Epithelial cell of prostate (primary cell): ENCODE data around the gene MMEL1.
"Not testable (repeated sequence)": the region's sequence is repeated elsewhere in the genome, so short reads cannot be mapped to it uniquely, and the experiment has no call there.

Source experiments
- DNase-seq: peaks from one replicate; pipeline ENCODE4 v3.0.0-alpha.2; 2011; ENCODE audit warnings: low read depth, low spot score
- H3K27ac ChIP-seq: fragments of 450-650 bp; 2 replicates; pipeline ENCODE4 v1.5.1; 2017; ENCODE audit warnings: mild to moderate bottlenecking

MMEL1 gene, protein sequence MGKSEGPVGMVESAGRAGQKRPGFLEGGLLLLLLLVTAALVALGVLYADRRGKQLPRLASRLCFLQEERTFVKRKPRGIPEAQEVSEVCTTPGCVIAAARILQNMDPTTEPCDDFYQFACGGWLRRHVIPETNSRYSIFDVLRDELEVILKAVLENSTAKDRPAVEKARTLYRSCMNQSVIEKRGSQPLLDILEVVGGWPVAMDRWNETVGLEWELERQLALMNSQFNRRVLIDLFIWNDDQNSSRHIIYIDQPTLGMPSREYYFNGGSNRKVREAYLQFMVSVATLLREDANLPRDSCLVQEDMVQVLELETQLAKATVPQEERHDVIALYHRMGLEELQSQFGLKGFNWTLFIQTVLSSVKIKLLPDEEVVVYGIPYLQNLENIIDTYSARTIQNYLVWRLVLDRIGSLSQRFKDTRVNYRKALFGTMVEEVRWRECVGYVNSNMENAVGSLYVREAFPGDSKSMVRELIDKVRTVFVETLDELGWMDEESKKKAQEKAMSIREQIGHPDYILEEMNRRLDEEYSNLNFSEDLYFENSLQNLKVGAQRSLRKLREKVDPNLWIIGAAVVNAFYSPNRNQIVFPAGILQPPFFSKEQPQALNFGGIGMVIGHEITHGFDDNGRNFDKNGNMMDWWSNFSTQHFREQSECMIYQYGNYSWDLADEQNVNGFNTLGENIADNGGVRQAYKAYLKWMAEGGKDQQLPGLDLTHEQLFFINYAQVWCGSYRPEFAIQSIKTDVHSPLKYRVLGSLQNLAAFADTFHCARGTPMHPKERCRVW

DNA sequence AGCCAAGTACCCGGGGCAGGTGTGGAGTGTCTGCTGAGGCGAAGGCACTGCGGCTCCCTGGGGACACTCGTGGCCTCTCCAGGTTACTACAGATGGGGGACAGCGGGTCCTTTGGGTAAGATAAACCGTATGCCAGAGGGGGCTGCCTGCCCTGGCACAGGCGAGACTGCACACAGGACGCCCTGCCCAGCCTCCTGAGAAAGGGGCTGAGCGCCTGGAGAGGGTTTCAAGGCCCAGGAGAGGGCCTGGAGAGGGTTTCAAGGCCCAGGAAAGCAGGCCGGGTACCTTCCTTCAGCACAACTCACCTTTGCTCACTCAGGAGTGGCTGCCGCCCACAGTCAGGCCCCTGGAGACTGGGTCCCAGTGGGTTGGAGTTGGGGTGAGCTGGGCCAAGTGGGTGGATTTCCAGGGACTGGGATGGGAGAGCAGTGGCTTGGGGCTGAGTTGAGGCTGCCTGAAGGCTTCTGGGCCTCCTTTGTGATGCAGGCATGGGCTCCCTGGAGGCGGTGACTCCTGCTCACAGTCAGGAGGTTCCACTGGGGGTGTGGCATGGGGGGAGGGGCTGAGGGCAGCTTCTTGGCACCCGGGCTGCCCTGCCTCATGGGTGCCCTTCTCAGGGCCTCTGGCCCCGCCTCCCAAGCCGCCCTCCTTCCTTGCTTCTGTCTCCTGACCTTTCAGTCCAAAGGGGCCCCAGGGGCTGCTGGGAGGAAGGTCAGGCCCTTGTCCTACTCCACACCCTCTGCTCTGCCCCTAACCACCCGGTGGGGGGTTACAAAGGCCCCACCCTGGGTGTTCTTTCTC, at the start of gene MMEL1:
Gene MMEL1 (minus strand): TSS at position 456 of the 801 bp plus-strand sequence. CDS start 3,532 bp downstream, outside the sequence.
- no peak for DNase-seq
- no peak within 1 kb of the TSS for H3K27ac ChIP-seq

DNA sequence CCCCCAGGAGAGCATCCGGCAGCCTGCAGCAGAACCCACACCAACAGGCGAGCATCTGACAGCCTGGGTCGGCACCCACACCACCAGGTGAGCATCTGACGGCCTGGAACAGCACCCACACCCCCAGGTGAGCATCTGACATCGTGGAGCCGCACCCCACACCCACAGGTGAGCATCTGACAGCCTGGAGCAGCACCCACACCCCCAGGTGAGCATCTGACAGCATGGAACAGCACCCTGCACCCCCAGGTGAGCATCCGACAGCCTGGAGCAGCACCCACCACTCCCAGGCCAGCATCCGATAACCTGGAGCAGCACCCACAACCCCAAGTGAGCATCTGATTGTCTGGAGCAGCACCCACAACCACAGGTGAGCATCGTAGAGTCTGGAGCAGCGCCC, 43.9 kb upstream of the MMEL1 start:
- not testable (repeated sequence) for DNase-seq, H3K27ac ChIP-seq

DNA sequence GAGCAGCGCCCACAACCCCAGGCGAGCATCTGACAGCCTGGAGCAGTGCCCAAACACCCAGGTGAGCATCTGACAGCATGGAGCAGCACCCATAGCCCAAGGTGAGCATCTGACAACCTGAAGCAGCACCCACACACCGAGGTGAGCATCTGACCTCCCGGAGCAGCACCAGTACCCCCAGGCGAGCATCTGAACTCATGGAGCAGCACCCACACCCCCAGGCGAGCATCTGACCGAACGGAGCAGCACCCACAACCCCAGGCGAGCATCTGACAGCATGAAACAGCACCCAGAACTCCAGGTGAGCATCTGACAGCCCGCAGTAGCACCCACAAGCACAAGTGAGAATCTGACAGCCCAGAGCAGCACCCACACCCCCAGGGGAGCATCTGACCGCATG, 38.8 kb upstream of the MMEL1 start:
- DNase-seq, H3K27ac ChIP-seq: not testable (repeated sequence)

DNA sequence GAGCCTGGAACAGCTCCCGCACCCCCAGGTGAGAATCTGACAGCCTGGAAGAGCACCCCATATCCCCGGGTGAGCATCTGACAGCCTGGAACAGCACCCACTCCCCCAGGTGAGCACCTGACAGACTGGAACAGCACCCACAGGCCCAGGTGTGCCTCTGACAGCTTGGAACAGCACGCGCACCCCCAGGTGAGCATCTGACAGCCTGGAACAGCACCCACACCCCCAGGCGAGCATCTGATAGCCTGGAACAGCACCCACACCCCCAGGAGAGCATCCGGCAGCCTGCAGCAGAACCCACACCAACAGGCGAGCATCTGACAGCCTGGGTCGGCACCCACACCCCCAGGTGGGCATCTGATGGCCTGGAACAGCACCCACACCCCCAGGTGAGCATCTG, 27.0 kb upstream of the MMEL1 start:
- DNase-seq, H3K27ac ChIP-seq: not testable (repeated sequence)

GRCh38 chr1:2657909-2658308, 25.1 kb upstream of the MMEL1 start:
- DNase-seq, result not testable (repeated sequence)

DNA sequence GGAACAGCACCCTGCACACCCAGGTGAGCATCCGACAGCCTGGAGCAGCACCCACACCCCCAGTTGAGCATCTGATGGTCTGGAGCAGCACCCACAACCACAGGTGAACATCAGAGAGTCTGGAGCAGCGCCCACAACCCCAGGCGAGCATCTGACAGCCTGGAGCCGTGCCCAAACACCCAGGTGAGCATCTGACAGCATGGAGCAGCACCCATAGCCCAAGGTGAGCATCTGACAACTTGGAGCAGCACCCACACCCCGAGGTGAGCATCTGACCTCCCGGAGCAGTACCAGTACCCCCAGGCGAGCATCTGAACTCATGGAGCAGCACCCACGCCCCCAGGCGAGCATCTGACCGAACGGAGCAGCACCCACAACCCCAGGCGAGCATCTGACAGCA, 24.3 kb upstream of the MMEL1 start:
- not testable (repeated sequence) for H3K27ac ChIP-seq, DNase-seq

More at GRCh38 chr1:2657909-2658308, 25.1 kb upstream of the MMEL1 start:
- not testable (repeated sequence) for H3K27ac ChIP-seq

DNA sequence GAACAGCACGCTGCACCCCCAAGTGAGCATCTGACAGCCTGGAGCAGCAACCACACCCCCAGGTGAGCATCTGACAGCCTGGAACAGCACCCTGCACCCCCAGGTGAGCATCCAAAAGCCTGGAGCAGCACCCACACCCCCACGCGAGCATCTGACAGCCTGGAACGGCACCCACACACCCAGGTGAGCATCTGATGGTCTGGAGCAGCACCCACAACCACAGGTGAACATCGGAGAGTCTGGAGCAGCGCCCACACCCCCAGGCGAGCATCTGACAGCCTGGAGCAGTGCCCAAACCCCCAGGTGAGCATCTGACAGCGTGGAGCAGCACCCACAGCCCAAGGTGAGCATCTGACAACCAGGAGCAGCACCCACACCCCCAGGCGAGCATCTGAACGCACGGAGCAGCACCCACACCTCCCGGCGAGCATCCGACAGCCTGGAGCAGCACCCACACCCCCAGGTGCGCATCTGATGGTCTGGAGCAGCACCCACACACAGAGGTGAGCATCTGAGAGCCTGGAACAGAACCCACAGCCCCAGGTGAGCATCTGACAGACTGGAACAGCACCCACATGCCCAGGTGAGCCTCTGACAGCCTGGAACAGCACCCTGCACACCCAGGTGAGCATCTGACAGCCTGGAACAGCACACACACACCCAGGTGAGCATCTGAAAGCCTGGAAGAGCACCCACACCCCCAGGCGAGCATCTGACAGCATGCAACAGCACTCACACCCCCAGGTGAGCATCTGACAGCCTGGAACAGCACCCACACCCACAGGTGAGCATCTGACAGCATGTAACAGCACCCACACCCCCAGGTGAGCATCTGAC, 23.0 kb upstream of the MMEL1 start:
- DNase-seq, H3K27ac ChIP-seq: not testable (repeated sequence)

DNA sequence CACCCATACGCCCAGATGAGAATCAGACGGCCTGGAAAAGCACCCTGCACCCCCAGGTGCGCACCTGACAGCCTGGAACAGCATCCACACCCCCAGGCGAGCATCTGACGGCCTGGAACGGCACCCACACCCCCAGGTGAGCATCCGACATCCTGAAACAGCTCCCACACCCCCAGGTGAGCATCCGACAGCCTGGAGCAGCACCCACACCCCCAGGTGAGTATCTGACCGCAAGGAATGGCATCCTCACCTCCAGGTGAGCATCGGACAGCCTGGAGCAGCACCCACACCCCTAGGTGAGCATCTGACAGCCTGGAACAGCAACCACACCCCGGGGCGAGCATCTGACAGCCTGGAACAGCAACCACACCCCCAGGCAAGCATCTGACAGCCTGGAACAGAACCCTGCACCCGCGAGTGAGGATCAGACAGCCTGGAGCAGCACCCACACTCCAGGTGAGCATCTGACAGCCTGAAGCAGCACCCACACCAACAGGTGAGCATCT, 21.7 kb upstream of the MMEL1 start:
- not testable (repeated sequence) for DNase-seq, H3K27ac ChIP-seq

- DNase-seq, result not testable (repeated sequence)
Observed at GRCh38 chr1:2653741-2654442, 21.1 kb upstream of the MMEL1 start.

DNA sequence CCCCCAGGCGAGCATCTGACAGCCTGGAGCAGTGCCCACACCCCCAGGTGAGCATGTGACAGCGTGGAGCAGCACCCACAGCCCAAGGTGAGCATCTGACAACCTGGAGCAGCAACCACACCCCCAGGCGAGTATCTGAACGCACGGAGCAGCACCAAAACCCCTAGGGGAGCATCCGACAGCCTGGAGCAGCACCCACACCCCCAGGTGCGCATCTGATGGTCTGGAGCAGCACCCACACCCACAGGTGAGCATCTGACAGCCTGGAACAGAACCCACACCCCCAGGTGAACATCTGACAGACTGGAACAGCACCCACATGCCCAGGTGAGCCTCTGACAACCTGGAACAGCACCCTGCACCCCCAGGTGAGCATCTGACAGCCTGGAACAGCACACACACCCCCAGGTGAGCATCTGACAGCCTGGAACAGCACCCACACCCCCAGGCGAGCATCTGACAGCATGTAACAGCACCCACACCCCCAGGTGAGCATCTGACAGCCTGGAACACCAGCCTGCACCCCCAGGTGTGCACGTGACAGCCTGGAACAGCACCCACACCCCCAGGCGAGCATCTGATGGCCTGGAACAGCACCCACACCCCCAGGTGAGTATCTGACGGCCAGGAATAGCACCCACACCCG, 20.2 kb upstream of the MMEL1 start:
- not testable (repeated sequence) for DNase-seq, H3K27ac ChIP-seq

More at GRCh38 chr1:2653741-2654442, 21.1 kb upstream of the MMEL1 start:
- not testable (repeated sequence) for H3K27ac ChIP-seq

DNA sequence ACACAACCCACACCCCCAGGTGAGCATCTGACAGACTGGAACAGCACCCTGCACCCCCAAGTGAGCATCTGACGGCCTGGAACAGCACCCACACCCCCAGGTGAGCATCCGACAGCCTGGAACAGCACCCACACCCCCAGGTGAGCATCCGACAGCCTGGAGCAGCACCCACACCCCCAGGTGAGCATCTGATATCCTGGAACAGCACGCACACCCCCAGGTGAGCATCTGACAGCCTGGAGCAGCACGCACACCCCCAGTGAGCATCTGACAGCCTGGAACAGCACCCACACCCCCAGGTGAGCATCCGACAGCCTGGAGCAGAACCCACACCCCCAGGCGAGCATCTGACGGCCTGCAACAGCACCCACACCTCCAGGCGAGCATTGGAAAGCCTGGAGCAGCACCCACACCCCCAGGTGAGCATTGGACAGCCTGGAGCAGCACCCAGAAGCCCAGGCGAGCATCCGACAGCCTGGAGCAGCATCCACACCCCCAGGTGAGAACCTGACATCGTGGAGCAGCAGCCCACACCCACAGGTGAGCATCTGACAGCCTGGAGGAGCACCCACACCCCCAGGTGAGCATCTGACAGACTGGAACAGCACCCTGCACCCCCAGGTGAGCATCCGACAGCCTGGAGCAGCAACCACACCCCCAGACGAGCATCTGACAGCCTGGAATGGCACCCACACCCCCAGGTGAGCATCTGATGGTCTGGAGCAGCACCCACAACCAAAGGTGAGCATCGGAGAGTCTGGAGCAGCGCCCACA, 19.5 kb upstream of the MMEL1 start:
- not testable (repeated sequence) for DNase-seq, H3K27ac ChIP-seq

- no peak for DNase-seq
- H3K27ac ChIP-seq, result no peak overlapping the region
Observed at GRCh38 chr1:2650967-2651645, 18.3 kb upstream of the MMEL1 start.

DNA sequence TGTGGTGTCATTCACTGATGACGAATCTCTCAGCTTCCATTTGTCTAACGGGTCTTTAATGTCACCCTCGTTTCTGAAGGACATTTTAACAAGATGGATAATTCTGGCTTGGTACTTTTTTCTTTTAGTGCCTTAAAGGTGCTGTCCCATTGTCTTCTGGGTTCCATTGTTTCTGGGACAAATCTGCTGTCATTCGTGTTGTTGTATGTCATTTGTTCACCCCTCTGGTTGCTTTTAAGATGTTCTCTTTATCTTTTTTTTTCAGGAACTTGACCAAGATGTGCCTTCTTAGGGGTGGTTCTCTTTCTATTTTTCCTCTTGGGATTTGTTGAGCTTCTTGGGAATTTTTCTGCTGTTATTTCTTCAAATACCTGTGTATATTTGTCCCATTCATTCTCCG, 14.0 kb upstream of the MMEL1 start:
- no peak overlapping the region for H3K27ac ChIP-seq
- no peak for DNase-seq

DNA sequence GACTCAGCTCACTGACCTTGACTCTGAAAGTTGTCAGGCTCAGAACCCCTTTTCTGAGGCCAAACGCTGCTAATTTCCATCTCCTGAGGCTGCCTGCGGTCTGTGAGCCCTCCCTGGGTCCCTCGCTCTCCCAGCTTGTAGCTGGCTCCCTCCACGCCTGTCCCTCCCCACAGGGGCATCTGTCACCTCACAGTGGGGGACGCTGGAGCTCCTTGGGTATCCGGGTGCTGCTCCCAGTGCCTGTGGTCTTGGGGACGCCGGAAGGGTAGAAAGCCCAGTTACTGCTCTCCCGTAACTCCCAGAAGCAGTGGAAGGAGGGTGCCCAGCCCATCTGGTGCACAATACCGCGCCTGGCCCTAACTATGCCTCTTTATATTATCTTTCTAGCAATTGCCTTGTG, 13.0 kb upstream of the MMEL1 start:
- H3K27ac ChIP-seq, result no peak overlapping the region
- no peak for DNase-seq

GRCh38 chr1:2645143-2645542, 12.3 kb upstream of the MMEL1 start:
- H3K27ac ChIP-seq, result no peak overlapping the region
- no peak for DNase-seq

DNA sequence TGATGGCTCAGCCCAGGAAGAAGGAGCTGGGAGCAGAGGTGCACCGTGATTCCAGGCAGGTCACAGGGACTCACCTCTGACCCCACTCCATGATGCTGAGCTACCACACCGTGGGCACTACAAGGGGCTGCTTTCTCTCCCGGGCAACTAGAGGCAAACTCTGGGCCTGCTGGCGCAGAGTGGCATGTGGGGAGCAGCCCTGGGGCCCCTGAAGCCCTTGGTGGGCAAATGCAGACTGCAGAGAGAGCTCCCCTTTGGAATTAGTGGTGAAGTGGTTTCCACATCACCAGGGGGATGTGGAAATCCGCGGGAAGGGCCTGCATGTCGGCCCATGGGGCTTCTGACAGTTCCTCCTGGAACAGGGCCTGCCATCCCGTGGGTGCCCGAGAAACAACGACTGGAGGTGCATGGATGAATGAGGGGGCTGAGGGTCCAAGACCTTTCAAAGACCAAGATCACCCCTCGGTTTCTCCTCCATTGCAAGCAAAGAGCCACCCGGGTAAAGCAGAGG, 11.8 kb upstream of the MMEL1 start:
- H3K27ac ChIP-seq, result no peak overlapping the region
- no peak for DNase-seq

DNA sequence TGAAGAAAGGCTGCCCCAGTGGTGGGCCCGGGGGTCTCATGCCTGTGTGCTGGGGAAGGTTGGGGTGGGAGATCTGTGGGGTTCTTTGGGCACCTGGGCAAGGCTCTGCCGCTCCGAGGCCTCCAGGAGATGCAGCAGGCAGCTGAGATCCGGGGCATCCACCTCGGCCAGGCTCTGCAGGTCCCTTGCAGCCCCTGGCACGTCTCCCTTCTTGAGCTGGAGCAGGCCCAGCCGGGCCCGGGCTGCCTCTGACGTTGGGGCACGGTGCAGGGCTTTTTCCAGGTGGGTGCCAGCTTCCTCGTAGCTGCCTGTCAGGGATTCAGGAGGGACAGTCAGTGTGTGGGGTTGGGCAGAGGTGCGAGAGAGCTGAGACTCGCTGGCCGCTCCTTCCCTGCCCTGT, 11.4 kb upstream of the MMEL1 start:
- no peak for DNase-seq
- no peak overlapping the region for H3K27ac ChIP-seq
